Activated naive CD4-positive, alpha-beta T cell treated with anti-CD3 and anti-CD28 coated beads, Interleukin-2, amount 10 ng/mL, durations not matched to agents 7 days and 5 days (primary cell): ENCODE data around the gene ESYT3.
"Not testable (repeated sequence)": the region's sequence is repeated elsewhere in the genome, so short reads cannot be mapped to it uniquely, and the experiment has no call there.

ENCODE experiments used
- CTCF ChIA-PET: fragments of 350-600 bp; sonication (Branson Sonifier 250); formaldehyde crosslinking; loops from one replicate; lab custom pipeline; 2021; ENCODE audit warnings: antibody characterized with exemption; lab: Charles Lee
- DNase-seq: peaks from one replicate; pipeline ENCODE4 v3.0.0-alpha.2; 2020
- H3K27ac Mint-ChIP-seq: one replicate; pipeline ENCODE4 v1.8.0; 2021; ENCODE audit warnings: mild to moderate bottlenecking, moderate library complexity, mixed read lengths
- H3K27me3 Mint-ChIP-seq: one replicate; pipeline ENCODE4 v1.8.0; 2021; ENCODE audit warnings: mild to moderate bottlenecking, mixed read lengths
- H3K36me3 Mint-ChIP-seq: one replicate; pipeline ENCODE4 v1.8.0; 2021; ENCODE audit warnings: mixed read lengths
- H3K4me1 Mint-ChIP-seq: one replicate; pipeline ENCODE4 v1.8.0; 2021; ENCODE audit warnings: mixed read lengths
- H3K4me3 Mint-ChIP-seq: one replicate; pipeline ENCODE4 v1.8.0; 2021; ENCODE audit warnings: mild to moderate bottlenecking, moderate library complexity, mixed read lengths
- H3K9me3 Mint-ChIP-seq: one replicate; pipeline ENCODE4 v1.8.0; 2021; ENCODE audit warnings: mixed read lengths

Gene ESYT3

DNA sequence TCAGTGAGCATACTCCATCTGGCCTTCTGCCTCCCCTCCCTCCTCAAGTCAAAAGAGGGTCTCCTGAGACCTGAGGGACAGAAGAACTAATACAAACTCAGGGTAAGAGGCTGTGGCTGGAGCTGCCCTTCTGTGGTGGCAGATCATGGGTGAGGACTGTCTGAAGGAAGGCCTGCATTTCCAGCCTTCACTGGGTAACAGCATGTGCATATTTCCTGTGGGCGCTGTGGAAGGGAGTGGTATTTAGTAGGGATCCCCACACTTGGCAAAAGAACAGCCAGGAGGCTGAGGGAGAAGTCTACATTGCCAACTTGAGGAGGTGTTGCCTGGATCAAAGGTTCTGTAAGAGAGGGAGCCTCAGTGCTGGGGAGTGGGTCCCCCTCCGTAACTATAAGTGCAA, 10.1 kb upstream of the ESYT3 start:
- no peaks in the 10 kb centered on the region for H3K9me3 Mint-ChIP-seq
- no peaks in the 10 kb centered on the region for H3K4me1 Mint-ChIP-seq
- CTCF ChIA-PET: interaction anchor here (1.2 kb wide), 1 partner anchor 492 kb away, joined by 3 read pairs; no protein-coding TSS in a partner anchor
- no peak for DNase-seq
- no peak overlapping the region for H3K4me3 Mint-ChIP-seq
- peaks cover 21% of the 10 kb centered on the region for H3K27me3 Mint-ChIP-seq
- H3K36me3 Mint-ChIP-seq: no peaks in the 10 kb centered on the region
- no peak overlapping the region for H3K27ac Mint-ChIP-seq

GRCh38 chr3:138426211-138426610, 8.2 kb upstream of the ESYT3 start:
- no peaks in the 10 kb centered on the region for H3K9me3 Mint-ChIP-seq
- peaks cover 36% of the 10 kb centered on the region for H3K27me3 Mint-ChIP-seq
- no peaks in the 10 kb centered on the region for H3K4me1 Mint-ChIP-seq
- no peak for DNase-seq
- no peak overlapping the region for H3K27ac Mint-ChIP-seq
- H3K4me3 Mint-ChIP-seq: no peak overlapping the region
- H3K36me3 Mint-ChIP-seq: no peaks in the 10 kb centered on the region
- CTCF ChIA-PET: interaction anchor here (1.0 kb wide), 1 partner anchor 9 kb away, joined by 3 read pairs; no protein-coding TSS in a partner anchor

- H3K4me3 Mint-ChIP-seq, H3K36me3 Mint-ChIP-seq, H3K27ac Mint-ChIP-seq, H3K9me3 Mint-ChIP-seq, H3K4me1 Mint-ChIP-seq, DNase-seq, CTCF ChIA-PET: not testable (repeated sequence)
- peaks cover 40% of the 10 kb centered on the region for H3K27me3 Mint-ChIP-seq
Observed at GRCh38 chr3:138426754-138427153, 7.7 kb upstream of the ESYT3 start.

- peaks cover 12% of the 10 kb centered on the region for H3K4me1 Mint-ChIP-seq
- H3K4me3 Mint-ChIP-seq: no peak overlapping the region
- CTCF ChIA-PET: interaction anchor here (2.3 kb wide), 1 partner anchor 12 kb away, joined by 11 read pairs; no protein-coding TSS in a partner anchor
- no peak overlapping the region for H3K27ac Mint-ChIP-seq
- H3K9me3 Mint-ChIP-seq: no peaks in the 10 kb centered on the region
- peaks cover 54% of the 10 kb centered on the region for H3K27me3 Mint-ChIP-seq
- no peak for DNase-seq
- no peaks in the 10 kb centered on the region for H3K36me3 Mint-ChIP-seq
Observed at GRCh38 chr3:138429665-138430064, 4.8 kb upstream of the ESYT3 start.

- H3K9me3 Mint-ChIP-seq: no peaks in the 10 kb centered on the region
- peaks cover 18% of the 10 kb centered on the region for H3K4me1 Mint-ChIP-seq
- no peak overlapping the region for H3K4me3 Mint-ChIP-seq
- H3K36me3 Mint-ChIP-seq: no peaks in the 10 kb centered on the region
- DNase-seq: no peak
- peaks cover 82% of the 10 kb centered on the region for H3K27me3 Mint-ChIP-seq
- CTCF ChIA-PET: no interaction called here
- no peak overlapping the region for H3K27ac Mint-ChIP-seq
Observed at GRCh38 chr3:138432576-138433240, 1.7 kb upstream of the ESYT3 start.

GRCh38 chr3:138433892-138434275, 532 bp upstream of the ESYT3 start:
- Mint-ChIP-seq H3K36me3 (no peaks in the 10 kb centered on the region), H3K27me3 (peaks cover 91% of the 10 kb centered on the region), H3K27ac (no peak overlapping the region), H3K9me3 (no peaks in the 10 kb centered on the region), H3K4me1 (peaks cover 18% of the 10 kb centered on the region), H3K4me3 (peak overlapping the region; percentile 71)
- CTCF ChIA-PET: interaction anchor here (0.6 to 2.2 kb wide), 6 partner anchors 12 to 489 kb away, joined by 3 to 16 read pairs (median 4); no protein-coding TSS in a partner anchor
- DNase-seq: no peak

- CTCF ChIA-PET: interaction anchor here (0.7 to 2.2 kb wide), 5 partner anchors 13 to 488 kb away, joined by 3 to 16 read pairs (median 4); no protein-coding TSS in a partner anchor
- no peak overlapping the region for H3K27ac Mint-ChIP-seq
- DNase-seq: peak; percentile 29
- H3K27me3 Mint-ChIP-seq: peaks cover 90% of the 10 kb centered on the region
- peaks cover 18% of the 10 kb centered on the region for H3K4me1 Mint-ChIP-seq
- H3K4me3 Mint-ChIP-seq: peak overlapping the region; percentile 68
- H3K36me3 Mint-ChIP-seq: no peaks in the 10 kb centered on the region
- no peaks in the 10 kb centered on the region for H3K9me3 Mint-ChIP-seq
Observed at GRCh38 chr3:138434875-138435772, 708 bp downstream of the ESYT3 start.

DNA sequence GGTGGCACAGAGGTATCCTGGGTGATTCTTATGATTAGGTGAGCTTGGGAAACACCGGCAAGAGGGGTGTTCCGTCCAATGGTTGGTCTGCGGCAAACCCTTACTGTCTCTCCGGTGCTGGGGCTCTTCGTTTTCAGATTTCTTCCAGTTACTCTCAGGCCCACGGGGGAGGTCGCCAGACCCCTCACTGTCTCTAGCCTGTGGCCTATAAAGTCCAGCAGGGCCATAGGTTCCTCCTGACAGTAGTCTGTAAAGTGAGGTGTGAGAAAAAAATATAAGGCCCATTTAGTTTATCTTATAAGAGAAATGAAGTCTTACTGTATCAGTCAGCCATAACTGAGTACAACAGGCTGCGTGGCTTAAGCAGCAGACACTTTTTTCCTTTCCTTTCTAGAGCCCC, 1.4 kb downstream of the ESYT3 start:
- CTCF ChIA-PET: no interaction called here
- H3K9me3 Mint-ChIP-seq: no peaks in the 10 kb centered on the region
- no peaks in the 10 kb centered on the region for H3K36me3 Mint-ChIP-seq
- no peak for DNase-seq
- peak overlapping the region; percentile 54 for H3K4me3 Mint-ChIP-seq
- H3K27me3 Mint-ChIP-seq: peaks cover 87% of the 10 kb centered on the region
- H3K4me1 Mint-ChIP-seq: peaks cover 18% of the 10 kb centered on the region
- H3K27ac Mint-ChIP-seq: no peak overlapping the region

GRCh38 chr3:138437281-138437680, 2.9 kb downstream of the ESYT3 start:
- Mint-ChIP-seq H3K4me3 (no peak overlapping the region), H3K36me3 (no peaks in the 10 kb centered on the region), H3K9me3 (no peaks in the 10 kb centered on the region), H3K27ac (no peak overlapping the region), H3K27me3 (peaks cover 76% of the 10 kb centered on the region), H3K4me1 (peaks cover 18% of the 10 kb centered on the region)
- CTCF ChIA-PET: no interaction called here
- no peak for DNase-seq

DNA sequence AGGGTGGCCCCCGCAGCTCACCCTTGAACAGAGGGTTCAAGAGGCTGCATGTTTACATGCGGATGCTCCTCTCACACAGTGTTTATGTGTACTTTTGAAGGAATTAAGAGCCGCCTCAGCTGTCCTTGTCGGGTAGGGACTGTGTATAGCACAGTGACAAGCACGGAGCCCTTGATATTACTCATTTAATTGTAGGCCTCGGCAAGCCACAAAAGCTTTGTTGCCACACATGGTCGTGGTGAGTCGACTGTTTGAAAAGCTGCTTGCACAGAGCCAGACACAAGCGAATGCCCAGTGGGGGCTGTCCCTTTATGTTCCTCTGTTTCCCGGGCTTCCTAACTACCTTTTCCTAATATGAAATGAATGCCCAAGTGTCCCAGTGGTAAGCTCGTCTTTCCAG, 4.5 kb downstream of the ESYT3 start:
- Mint-ChIP-seq H3K9me3 (no peaks in the 10 kb centered on the region), H3K36me3 (no peaks in the 10 kb centered on the region), H3K4me3 (no peak overlapping the region), H3K4me1 (peaks cover 10% of the 10 kb centered on the region), H3K27ac (no peak overlapping the region), H3K27me3 (peaks cover 64% of the 10 kb centered on the region)
- DNase-seq: no peak
- CTCF ChIA-PET: interaction anchor here (0.6 kb wide), 1 partner anchor 20 kb away, joined by 3 read pairs; no protein-coding TSS in a partner anchor

DNA sequence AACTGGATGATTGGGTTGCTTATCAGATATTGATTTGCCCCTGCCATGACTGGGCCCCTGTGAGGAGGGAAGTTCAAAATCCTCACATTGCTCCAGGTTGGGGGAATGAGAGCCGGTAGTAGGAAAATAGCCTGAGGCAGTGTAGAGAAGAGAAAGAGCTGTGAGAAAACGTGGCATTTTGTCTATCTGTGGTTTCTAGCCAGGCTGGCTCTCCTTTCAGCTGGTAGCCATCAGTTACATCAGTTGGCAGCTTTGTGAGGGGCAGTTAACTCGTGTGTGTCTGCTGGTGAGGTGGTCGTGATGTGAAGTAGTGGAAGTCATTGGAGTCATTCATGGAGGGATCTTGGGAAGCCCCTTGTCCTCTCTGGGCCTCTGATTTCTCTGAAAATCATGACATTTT, 5.2 kb downstream of the ESYT3 start:
- H3K27me3 Mint-ChIP-seq: peaks cover 58% of the 10 kb centered on the region
- H3K27ac Mint-ChIP-seq: no peak overlapping the region
- no peak for DNase-seq
- CTCF ChIA-PET: interaction anchor here (1.2 kb wide), 1 partner anchor 10 kb away, joined by 4 read pairs; no protein-coding TSS in a partner anchor
- no peaks in the 10 kb centered on the region for H3K36me3 Mint-ChIP-seq
- peaks cover 6% of the 10 kb centered on the region for H3K4me1 Mint-ChIP-seq
- no peaks in the 10 kb centered on the region for H3K9me3 Mint-ChIP-seq
- H3K4me3 Mint-ChIP-seq: no peak overlapping the region

DNA sequence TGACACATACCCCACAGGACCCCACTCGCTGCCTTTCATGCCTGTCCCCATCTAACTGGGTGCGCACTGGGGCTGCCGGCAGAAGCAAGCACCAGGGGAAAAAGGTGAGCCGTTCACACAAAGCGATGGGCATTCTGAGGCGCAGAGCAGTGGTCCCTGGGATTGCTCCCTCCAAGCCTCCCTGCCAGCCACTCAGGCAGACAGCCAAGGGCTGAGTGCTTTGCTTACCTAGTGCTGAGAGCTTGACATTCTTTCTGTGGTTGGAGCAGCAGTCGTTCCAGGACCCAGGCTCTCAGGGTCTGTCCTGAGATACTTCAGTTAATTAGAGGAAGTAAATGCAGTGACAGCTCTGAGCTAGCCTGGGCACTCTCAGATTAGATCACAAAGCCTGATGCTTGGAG, 5.7 kb downstream of the ESYT3 start:
- no peaks in the 10 kb centered on the region for H3K9me3 Mint-ChIP-seq
- peaks cover 57% of the 10 kb centered on the region for H3K27me3 Mint-ChIP-seq
- CTCF ChIA-PET: interaction anchor here (1.2 kb wide), 1 partner anchor 10 kb away, joined by 4 read pairs; no protein-coding TSS in a partner anchor
- H3K4me1 Mint-ChIP-seq: peaks cover 4% of the 10 kb centered on the region
- no peak for DNase-seq
- no peak overlapping the region for H3K4me3 Mint-ChIP-seq
- no peak overlapping the region for H3K27ac Mint-ChIP-seq
- no peaks in the 10 kb centered on the region for H3K36me3 Mint-ChIP-seq

DNA sequence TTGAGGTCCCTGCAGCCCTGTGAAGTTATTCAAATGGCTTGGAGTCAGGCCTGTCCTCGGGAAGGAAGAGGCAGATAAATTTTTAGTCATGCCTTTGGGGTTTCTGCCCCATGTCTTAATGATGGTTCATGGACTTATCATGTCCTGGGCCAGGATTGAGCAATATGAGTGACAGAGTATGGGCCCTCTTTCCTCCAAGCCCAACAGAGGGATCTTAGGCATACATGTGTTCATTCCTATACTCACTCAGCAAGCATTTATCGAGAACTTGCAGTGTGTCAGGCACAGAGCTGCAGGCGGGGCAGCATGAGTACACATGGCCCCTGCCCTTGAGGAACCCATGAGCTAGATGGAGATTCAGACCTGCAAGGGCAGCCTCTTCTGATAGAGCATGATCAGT, 6.2 kb downstream of the ESYT3 start:
- Mint-ChIP-seq H3K9me3 (no peaks in the 10 kb centered on the region), H3K36me3 (no peaks in the 10 kb centered on the region), H3K4me3 (no peak overlapping the region), H3K27me3 (peaks cover 55% of the 10 kb centered on the region), H3K4me1 (peaks cover 2% of the 10 kb centered on the region), H3K27ac (no peak overlapping the region)
- no peak for DNase-seq
- CTCF ChIA-PET: no interaction called here

DNA sequence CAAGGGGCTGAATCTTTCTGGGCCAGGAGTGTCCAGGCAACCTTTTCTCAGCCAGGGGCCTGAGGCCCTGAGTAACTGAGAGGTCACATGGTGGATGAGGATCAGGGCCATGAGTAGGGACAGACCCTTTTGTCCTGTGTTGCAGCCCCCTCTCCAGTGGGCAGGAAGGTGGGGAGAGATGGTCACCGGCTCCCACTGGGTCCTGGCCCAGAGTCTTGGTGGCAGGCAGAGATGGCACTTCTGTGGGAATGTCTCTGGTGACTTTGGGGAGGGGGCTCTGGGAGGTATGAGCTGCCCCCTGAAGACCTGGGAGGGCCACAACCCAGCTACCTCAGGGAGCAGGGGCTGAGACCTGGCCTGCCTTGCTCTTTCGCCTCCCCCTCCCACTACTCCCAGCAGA, 6.8 kb downstream of the ESYT3 start:
- no peaks in the 10 kb centered on the region for H3K4me1 Mint-ChIP-seq
- H3K9me3 Mint-ChIP-seq: no peaks in the 10 kb centered on the region
- CTCF ChIA-PET: interaction anchor here (0.6 kb wide), 1 partner anchor 94 kb away, joined by 3 read pairs; no protein-coding TSS in a partner anchor
- H3K27ac Mint-ChIP-seq: no peak overlapping the region
- no peak overlapping the region for H3K4me3 Mint-ChIP-seq
- DNase-seq: no peak
- no peaks in the 10 kb centered on the region for H3K36me3 Mint-ChIP-seq
- H3K27me3 Mint-ChIP-seq: peaks cover 49% of the 10 kb centered on the region
